Suprapubic skin (tissue), 3 donors: ENCODE data around the gene OPN1MW.

ENCODE experiments used
- CTCF ChIP-seq, 2 donors: fragments of 200-600 bp in 1 of 2; fragments of 450-650 bp in 1 of 2; sonication (generic) in 1 of 2; IDR thresholded peaks; one replicate each; pipeline ENCODE4 v1.5.1; 2016 to 2019; ENCODE audit warnings: antibody characterized with exemption in 2 of 2, mild to moderate bottlenecking in 1 of 2, moderate library complexity in 1 of 2
- POLR2AphosphoS5 ChIP-seq, 3 donors: sonication (generic); formaldehyde crosslinking; IDR thresholded peaks; one replicate each; pipeline ENCODE4 v1.6.1; 2017; ENCODE audit warnings: antibody characterized with exemption in 3 of 3

GRCh38 chrX:154142386-154142785 is 40.0 kb upstream of the OPN1MW start:
- TF ChIP-seq POLR2AphosphoS5 (IDR thresholded peaks at IDR 0.05) (no peak), CTCF (IDR thresholded peaks at IDR 0.05) (no peak)
